GM18873 (cell line): ENCODE measurements around the gene ANKRD24.
"Not testable (repeated sequence)": the region's sequence is repeated elsewhere in the genome, so short reads cannot be mapped to it uniquely, and the experiment has no call there.

Experiments
- ATAC-seq: cut with Tn5 transposase; IDR thresholded peaks from one replicate; pipeline ENCODE4 v1.9.1; 2021; ENCODE audit warnings: mild to moderate bottlenecking, moderate library complexity, moderate number of reproducible peaks; ENCODE audit not compliant: unreplicated experiment, low FRiP score

The ANKRD24 gene

GRCh38 chr19:4172861-4173473 lies 9.5 kb upstream of the ANKRD24 start:
- no peak for ATAC-seq

GRCh38 chr19:4173479-4174212 lies 8.8 kb upstream of the ANKRD24 start:
- no peak for ATAC-seq

GRCh38 chr19:4174213-4174894 lies 8.1 kb upstream of the ANKRD24 start:
- no peak for ATAC-seq

GRCh38 chr19:4174895-4175668 lies 7.4 kb upstream of the ANKRD24 start:
- no peak for ATAC-seq

GRCh38 chr19:4175669-4175931 lies 6.9 kb upstream of the ANKRD24 start:
- no peak for ATAC-seq

GRCh38 chr19:4177146-4177545 lies 5.3 kb upstream of the ANKRD24 start:
- no peak for ATAC-seq

- ATAC-seq, result no peak
Observed at GRCh38 chr19:4178990-4179389, 3.5 kb upstream of the ANKRD24 start.

GRCh38 chr19:4181053-4181508 lies 1.4 kb upstream of the ANKRD24 start:
- ATAC-seq, result no peak

GRCh38 chr19:4183967-4184717 lies 1.7 kb downstream of the ANKRD24 start:
- ATAC-seq, result no peak

GRCh38 chr19:4184718-4185352 lies 2.3 kb downstream of the ANKRD24 start:
- no peak for ATAC-seq

GRCh38 chr19:4185413-4186086 lies 3.1 kb downstream of the ANKRD24 start:
- ATAC-seq, result no peak

- ATAC-seq, result no peak
Observed at GRCh38 chr19:4186087-4186993, 3.9 kb downstream of the ANKRD24 start.

GRCh38 chr19:4187313-4188122 lies 5.0 kb downstream of the ANKRD24 start:
- no peak for ATAC-seq

GRCh38 chr19:4189641-4190040 lies 7.2 kb downstream of the ANKRD24 start:
- ATAC-seq, result no peak

- not testable (repeated sequence) for ATAC-seq
Observed at GRCh38 chr19:4192537-4192936, 10.0 kb downstream of the ANKRD24 start.

- ATAC-seq, result no peak
Observed at GRCh38 chr19:4194353-4194752, 11.9 kb downstream of the ANKRD24 start.

GRCh38 chr19:4196009-4196408 lies 13.5 kb downstream of the ANKRD24 start:
- no peak for ATAC-seq
